AG04450 (cell line): ENCODE results near the gene CEP72. TPM values are rescaled to one million over a fixed set of nuclear protein-coding genes. Genes with fewer than 3 reads are reported as not detected.

Source experiments
- CTCF ChIA-PET: fragments of 300-600, 350-600 bp; formaldehyde crosslinking; extraction: SDS; loops from one replicate; lab custom pipeline; 2022; ENCODE audit warnings: antibody characterized with exemption, inconsistent platforms; lab: Charles Lee
- POLR2A ChIA-PET: fragments of 350-600 bp; formaldehyde crosslinking; extraction: SDS; loops from one replicate; lab custom pipeline; 2021; ENCODE audit warnings: antibody characterized with exemption, inconsistent platforms; lab: Yijun Ruan, JAX
- DNase-seq: peaks from one replicate; pipeline ENCODE4 v3.0.0-alpha.2; 2011; ENCODE audit warnings: low read depth, low spot score
- H3K27ac ChIP-seq: one replicate; pipeline ENCODE4 v1.5.1; 2012; ENCODE audit warnings: low read depth, low read length, control low read depth
- H3K27me3 ChIP-seq: one replicate; pipeline ENCODE4 v1.6.0; 2012; ENCODE audit warnings: low read length; ENCODE audit not compliant: control insufficient read depth, insufficient read depth
- H3K4me3 ChIP-seq: 2 replicates; pipeline ENCODE4 v1.5.1; 2011; ENCODE audit warnings: mild to moderate bottlenecking, low read depth, low read length, control low read depth
- H3K9me3 ChIP-seq: 2 replicates; pipeline ENCODE4 v1.5.1; 2012; ENCODE audit warnings: low read length; ENCODE audit not compliant: control insufficient read depth, insufficient read depth
- CTCF ChIP-seq: IDR thresholded peaks from 2 replicates; pipeline ENCODE4 v1.5.1; 2011; ENCODE audit warnings: low read depth, low read length, control low read depth, inconsistent platforms
- polyA plus RNA-seq: library from polyadenylated mRNA; depleted of rRNA; stranded (reverse); fragments of >200 nt; gene quantifications from 2 replicates; pipeline ENCODE4 v1.2.3, GENCODE V29; 2011

The CEP72 gene
- polyA plus RNA-seq, 1 experiment: 0.66 TPM

- H3K27me3 ChIP-seq: peaks cover 18% of the 10 kb centered on the region
- TF ChIP-seq CTCF: no peak
- H3K4me3 ChIP-seq: no peak overlapping the region
- CTCF ChIA-PET: interaction anchor here (1.0 to 4.4 kb wide), 2 partner anchors 12 to 233 kb away, joined by 4 to 72 read pairs; no protein-coding TSS in a partner anchor
- no peaks in the 10 kb centered on the region; the same call in 1 of the 2 replicates for H3K9me3 ChIP-seq
- POLR2A ChIA-PET: no interaction called here
- DNase-seq: no peak
- H3K27ac ChIP-seq: no peak overlapping the region
Observed at GRCh38 chr5:669842-670395, 57.8 kb downstream of the CEP72 start.

GRCh38 chr5:670396-671270, 58.5 kb downstream of the CEP72 start:
- ChIA-PET CTCF (interaction anchor here (0.6 to 4.4 kb wide), 12 partner anchors 13 to 799 kb away, joined by 3 to 72 read pairs (median 4); no protein-coding TSS in a partner anchor), POLR2A (no interaction called here)
- Histone ChIP-seq H3K4me3 (no peak overlapping the region), H3K27ac (no peak overlapping the region), H3K9me3 (no peaks in the 10 kb centered on the region; the same call in 1 of the 2 replicates), H3K27me3 (peaks cover 18% of the 10 kb centered on the region)
- TF ChIP-seq CTCF: no peak
- no peak for DNase-seq

GRCh38 chr5:671459-672328, 59.6 kb downstream of the CEP72 start:
- peak; percentile 94 for TF ChIP-seq CTCF
- H3K9me3 ChIP-seq: no peaks in the 10 kb centered on the region; the same call in 1 of the 2 replicates
- POLR2A ChIA-PET: no interaction called here
- H3K4me3 ChIP-seq: peak overlapping the region; percentile 31; the same call in 1 of the 2 replicates
- CTCF ChIA-PET: interaction anchor here (0.7 to 4.4 kb wide), 10 partner anchors 16 to 798 kb away, joined by 3 to 72 read pairs (median 4); no protein-coding TSS in a partner anchor
- peaks cover 18% of the 10 kb centered on the region for H3K27me3 ChIP-seq
- no peak overlapping the region for H3K27ac ChIP-seq
- peak; percentile 6 for DNase-seq

- TF ChIP-seq CTCF: no peak
- peak; percentile 39 for DNase-seq
- Histone ChIP-seq H3K4me3 (no peak overlapping the region; the same call in 1 of the 2 replicates), H3K27ac (no peak overlapping the region), H3K27me3 (peaks cover 18% of the 10 kb centered on the region), H3K9me3 (no peaks in the 10 kb centered on the region; the same call in 1 of the 2 replicates)
- CTCF ChIA-PET: interaction anchor here (0.6 to 4.4 kb wide), 5 partner anchors 16 to 356 kb away, joined by 4 to 72 read pairs (median 6); no protein-coding TSS in a partner anchor
- POLR2A ChIA-PET: no interaction called here
Observed at GRCh38 chr5:672329-673160, 60.4 kb downstream of the CEP72 start.
